ENCODE results near the gene SV2B. TPM values are rescaled to one million over a fixed set of nuclear protein-coding genes. Genes with fewer than 3 reads are reported as not detected.
"Not testable (repeated sequence)": the region's sequence is repeated elsewhere in the genome, so short reads cannot be mapped to it uniquely, and the experiment has no call there.

Gene SV2B, protein sequence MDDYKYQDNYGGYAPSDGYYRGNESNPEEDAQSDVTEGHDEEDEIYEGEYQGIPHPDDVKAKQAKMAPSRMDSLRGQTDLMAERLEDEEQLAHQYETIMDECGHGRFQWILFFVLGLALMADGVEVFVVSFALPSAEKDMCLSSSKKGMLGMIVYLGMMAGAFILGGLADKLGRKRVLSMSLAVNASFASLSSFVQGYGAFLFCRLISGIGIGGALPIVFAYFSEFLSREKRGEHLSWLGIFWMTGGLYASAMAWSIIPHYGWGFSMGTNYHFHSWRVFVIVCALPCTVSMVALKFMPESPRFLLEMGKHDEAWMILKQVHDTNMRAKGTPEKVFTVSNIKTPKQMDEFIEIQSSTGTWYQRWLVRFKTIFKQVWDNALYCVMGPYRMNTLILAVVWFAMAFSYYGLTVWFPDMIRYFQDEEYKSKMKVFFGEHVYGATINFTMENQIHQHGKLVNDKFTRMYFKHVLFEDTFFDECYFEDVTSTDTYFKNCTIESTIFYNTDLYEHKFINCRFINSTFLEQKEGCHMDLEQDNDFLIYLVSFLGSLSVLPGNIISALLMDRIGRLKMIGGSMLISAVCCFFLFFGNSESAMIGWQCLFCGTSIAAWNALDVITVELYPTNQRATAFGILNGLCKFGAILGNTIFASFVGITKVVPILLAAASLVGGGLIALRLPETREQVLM
- total RNA-seq (2014; rRNA removed; shearing (Covaris generic)): not detected in 2 replicates

DNA sequence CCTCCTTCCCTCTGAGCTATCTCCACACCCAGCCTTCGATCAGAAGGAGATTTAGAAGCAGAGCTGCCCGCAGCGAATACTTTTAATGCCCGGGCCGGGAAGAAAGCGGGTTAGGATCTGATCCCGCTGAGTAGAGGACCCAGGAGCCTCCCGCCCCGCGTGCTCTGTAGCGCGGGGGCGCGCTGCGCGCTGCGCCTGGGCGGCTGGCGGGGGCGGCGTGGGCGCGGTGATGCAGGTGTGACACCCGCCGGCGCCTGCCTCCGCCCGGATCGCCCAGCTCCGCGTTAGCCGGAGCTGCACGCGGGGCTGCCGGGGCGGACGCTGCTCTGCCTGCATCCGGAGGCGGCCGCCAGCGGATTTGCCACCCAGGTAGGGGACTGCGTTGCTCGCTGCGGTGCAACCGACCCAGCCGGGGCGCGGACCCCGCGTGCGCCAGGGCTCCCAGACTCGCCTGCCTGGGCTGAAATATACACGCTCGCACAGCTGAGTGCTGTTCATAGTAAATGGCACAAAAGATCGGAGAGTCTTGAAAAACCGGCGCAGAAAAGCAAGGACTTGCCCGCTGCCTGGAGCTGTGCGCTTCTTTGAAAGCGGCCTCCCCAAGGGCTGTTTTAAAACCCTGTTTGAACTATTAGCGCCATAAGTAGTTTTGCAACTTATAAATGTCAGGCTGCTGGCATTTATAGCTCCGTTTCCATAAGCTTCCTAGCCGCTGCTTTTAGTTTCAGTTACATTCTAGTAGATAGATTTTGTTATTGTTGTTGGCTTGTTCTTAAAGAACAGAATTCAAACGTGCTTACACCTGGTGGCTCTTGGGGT lies at the start of gene SV2B:
TSS of gene SV2B (plus strand) at position 263 of the 819 bp plus-strand sequence. CDS start 126,007 bp downstream, outside the sequence.
- no peak for DNase-seq (ENCODE audit: low spot score)

DNA sequence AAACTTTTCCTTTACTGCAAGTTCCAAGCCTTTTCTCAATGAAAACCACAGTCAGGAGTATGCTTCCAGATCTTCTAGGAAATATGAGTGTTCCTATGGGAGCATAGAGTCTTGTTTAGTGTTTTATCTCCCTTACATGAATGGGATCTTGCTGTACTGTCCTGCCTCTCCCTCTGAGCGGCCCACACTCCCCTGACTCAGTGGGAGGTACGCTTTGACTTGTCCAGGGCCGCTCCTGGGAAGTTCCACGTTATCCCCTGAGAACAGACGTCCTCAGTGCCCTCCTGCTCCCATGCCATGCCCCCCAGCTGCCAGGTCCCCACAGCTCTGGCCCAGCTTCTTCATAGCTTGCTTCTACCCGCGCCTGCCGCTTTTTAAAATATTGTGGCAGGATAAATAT lies 48.8 kb upstream of the SV2B start:
- DNase-seq (ENCODE audit: low spot score): no peak

DNA sequence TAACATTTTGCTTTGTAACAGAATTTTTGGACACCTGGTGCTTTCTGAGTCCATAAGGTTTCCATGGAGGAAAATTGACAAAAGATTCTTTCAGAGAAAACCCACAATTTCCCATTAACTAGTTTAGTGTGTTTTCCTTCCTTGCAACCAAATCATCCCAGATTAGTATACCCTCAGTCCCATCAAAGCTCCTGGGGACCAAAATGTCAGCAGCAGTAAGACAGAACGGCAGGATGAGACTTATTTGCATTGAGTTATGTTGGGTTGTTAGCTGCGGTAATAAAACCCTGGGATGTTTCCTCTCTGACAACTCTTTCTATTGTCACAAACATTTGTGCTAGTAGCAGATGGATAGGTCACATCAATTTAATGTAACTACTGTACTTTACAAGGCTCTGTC lies 45.2 kb upstream of the SV2B start:
- DNase-seq (ENCODE audit: low spot score): no peak

DNA sequence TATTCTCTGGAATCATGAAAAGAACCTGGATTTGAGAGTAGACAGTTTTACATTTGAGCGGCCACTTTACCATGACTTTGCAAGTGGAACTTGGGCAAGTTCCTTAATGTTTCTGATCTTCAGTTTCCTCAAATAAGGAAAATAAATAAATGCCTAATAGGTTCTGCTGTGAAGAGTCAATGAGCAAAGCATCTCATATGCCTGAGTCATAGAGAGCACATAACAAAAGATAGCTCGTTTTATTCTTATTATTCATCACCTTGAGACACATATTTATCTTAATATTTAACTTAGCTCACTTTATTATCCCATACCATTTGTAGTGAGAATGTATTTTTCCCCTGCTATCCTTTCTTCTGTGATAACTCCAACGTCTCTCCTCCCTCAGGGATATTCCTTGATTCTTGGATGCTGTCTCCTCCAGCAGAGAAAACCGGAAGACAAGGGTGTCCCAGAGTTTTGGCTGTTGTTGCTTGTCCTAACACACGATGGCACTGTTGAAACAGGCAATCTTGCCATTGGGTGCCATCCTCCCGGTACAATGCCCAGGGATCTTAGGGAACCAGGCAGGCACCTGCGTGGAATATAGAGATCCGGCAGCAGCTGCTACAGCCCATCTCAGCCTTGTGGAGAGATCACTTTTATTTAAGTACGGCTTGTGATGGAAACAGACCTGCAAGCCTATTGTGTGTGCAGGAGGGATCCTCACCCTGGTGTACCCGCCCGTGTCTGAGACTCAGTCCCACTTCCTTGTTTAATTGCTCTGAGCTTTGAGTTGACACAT lies 44.3 kb upstream of the SV2B start:
- DNase-seq (ENCODE audit: low spot score): peak; percentile 73

DNA sequence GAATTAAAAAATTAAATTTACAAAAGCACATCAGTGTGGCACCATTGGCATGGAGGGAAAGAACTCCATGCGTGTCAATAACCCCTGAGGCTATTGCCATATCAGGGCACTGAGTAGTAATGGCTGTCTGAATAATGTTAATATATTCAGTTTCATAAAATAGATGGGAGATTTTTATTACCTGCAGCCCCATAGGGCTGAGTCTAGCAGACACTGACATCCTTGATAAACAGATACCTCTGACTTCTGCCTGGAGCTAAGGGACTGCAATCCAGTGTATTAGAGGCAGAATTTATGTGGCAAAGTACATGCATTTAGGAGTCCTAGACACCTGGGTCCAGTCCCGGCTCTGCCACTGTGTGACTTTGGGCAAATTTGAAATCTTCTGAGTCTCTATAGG lies 38.8 kb upstream of the SV2B start:
- DNase-seq (ENCODE audit: low spot score): no peak

DNA sequence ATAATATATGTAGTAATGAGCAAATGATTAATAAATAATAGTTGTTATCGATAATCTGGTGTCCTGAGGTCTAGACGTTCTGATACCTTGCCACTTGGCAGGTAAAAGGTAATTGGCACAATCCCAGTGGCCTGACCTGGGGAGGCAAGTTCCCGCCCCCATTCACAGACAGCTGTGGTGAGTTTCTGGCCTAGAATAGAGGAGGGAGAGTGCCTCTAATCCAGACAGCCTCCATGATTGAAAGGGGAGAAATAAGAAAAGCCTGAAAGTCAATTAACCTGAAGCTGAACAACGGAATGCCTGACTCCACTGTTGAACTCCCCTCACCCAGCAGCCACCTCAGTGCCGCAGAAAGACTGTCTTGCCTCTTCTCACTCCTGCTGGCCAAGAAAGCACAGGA lies 38.1 kb upstream of the SV2B start:
- DNase-seq (ENCODE audit: low spot score): no peak

DNA sequence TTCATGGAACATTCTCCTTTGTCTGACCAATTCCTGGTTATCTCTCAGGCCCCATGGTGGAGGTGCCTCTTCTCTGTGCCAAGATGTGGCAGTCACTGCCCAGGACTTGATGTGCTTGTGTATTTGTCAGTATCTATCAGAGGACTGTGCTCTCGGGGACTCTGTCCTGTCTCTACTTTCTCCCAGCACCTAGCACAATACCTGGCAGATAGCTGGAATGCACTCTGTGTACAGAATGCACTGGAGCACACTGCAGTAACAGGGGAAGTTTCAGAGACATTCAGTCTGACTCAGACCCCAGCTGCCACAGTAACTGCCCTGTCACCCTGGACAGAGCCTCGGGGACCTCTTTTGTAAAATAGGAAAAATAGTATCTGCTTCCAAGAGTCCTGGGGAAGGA lies 34.6 kb upstream of the SV2B start:
- no peak for DNase-seq (ENCODE audit: low spot score)

DNA sequence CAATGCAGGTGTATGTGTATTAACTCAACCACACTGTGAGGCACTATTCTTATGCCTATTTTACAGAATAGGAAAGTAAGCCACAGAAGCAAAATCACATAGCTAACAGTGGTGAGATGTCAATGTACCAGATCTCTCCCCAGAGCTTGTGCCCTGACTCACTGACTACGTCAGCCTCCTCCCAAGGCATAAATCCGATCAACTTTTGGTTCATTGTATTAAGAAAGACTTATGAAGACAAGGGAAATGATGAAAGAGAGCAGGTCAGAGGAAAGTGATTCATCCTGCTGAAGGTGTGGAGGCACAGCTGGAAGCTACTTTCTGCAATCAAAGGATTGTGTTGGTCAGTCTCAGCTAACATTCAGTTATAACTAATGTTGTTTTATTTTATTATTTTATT lies 33.0 kb upstream of the SV2B start:
- DNase-seq (ENCODE audit: low spot score): peak; percentile 11

DNA sequence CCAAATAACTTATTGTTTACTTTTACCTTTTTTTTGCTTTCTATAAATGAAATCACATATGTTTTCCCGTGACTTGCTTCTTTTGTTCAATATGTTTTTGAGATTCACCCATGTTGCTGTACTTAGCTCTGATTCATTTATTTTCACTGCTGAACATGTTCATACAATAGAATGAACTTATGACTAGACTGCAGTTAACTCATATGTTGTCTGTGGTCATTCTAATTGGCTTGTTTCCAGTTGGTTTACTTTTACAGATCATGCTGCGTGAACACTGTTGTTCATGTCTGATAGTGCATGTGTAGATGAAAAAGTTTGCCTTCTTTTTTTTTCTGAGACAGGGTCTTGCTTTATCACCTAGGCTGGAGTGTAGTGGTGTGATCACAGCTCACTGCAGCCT lies 31.6 kb upstream of the SV2B start:
- no peak for DNase-seq (ENCODE audit: low spot score)

DNA sequence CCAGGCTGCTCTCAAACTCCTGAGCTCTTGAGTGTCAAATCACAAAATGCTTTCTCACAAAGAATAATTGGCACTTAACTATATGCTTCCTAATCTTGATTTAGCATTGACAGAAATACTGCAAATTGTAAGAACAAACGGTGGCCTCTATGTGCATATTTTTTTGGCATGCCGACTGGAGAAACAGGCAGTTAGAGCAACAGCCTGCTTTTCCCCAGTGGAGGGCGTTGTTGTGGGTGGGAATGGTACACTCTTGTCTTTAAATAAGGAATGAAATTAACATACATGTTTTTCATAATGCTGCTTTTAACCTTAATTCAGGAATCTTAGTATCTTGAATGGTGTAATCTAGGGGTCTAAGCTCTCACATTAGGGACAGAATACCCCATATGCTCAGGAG lies 31.1 kb upstream of the SV2B start:
- no peak for DNase-seq (ENCODE audit: low spot score)

DNA sequence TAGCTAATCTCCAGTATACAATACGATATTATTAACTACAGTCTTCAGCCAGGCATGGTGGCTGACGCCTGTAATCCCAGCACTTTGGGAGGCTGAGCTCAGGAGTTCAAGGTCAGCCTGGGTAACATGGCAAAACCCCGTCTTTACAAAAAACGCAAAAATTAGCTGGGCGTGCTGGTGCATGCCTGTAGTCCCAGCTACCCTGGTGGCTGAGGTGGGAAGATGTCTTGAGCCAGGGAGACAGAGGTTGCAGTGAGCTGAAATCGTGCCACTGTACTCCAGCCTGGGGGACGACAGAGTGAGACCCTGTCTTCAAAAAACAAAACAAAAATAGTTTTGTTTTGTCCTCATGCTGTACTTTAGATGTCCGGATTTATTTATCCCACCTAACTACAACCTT lies 29.2 kb upstream of the SV2B start:
- no peak for DNase-seq (ENCODE audit: low spot score)

DNA sequence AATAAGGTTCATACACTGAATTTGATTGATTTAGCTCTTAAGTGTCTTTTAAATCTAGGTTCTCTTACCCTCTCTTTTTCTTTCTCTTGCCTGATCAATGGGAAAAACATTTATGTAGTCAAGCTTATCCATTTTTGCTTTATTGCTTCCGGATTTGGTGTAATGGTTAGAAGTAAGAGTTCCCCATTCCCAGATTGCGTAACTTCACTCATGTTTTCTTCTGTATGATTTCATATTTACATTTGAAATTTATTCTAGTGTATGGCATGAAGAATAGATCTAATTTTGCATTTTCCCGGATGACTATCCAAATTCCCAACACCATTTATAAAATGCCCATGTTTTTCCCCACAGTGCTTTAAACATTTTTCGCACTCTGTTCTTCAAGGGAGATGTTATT lies 27.9 kb upstream of the SV2B start:
- DNase-seq (ENCODE audit: low spot score): no peak

DNA sequence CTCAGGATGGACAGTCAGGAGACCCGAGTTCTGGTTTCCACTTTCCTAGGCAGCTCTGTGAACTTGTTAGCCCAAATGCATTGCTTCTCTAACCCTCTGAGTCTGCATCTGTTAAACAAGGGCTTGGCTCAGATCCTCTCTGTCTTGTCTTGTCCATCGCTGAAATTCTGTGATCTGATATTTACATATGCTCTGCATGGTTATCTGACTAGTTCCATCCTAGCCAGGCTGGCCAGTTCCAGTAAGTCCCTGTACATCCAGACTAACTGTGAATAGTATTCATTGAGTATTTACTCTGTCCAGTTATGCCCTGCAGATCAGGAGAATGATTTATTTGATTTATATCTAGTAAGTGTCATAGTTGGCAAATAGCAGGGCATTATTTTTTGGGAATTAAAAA lies 27.0 kb upstream of the SV2B start:
- no peak for DNase-seq (ENCODE audit: low spot score)

DNA sequence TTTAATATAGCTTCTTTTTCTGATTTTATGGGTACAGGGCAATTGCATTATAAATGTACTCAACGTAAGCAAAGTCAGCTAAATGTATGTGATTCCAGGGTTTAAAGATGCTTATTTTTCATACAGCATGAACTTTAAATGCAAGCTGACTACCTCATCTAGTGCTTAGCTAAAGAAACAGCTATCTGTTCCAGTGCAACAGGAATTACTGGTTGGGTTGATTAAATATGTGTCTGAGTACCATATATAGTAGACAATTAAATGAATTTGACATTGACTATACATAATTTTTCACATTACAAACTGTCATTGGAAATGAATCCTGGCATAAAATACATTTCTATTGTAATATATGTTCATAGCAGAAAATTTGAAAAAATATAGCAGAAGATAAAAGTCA lies 26.3 kb upstream of the SV2B start:
- DNase-seq (ENCODE audit: low spot score): no peak

DNA sequence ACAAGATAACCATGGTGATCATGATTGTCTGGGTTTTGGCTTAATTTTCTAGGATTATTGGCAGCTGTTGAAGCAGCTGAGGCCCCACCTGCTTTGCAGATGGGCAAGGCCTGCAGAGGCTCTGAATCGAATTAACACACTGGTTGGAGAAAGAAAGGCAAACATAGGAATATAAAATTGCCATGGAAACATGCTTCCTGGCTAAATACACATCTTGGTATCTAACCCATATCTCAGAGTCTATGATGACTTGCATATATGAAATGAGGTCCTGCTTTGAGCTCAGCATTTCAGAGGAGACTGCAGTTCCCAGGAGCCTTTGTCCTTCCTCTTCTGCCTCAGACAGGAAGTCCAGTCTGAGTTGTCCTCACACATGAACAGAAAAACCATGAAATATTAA lies 24.3 kb upstream of the SV2B start:
- DNase-seq (ENCODE audit: low spot score): no peak

DNA sequence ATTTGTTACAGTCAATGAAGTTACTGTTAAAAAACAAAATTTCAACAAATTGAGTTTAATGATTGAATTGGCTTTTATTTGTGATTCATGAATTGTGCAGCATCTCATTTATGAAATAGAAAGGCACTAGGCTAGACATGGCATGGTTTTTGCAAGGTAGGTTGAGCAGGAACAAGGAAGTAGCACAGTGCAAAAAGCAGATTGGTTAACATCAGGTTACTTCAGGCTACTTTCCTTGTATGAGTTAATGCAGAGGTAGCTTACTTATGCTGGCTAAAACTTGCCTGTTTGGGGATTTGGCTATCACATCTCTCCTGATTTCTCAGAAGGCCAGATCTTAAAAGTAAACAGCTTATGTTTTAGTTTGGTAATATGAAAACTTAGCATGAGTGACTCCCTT lies 23.0 kb upstream of the SV2B start:
- no peak for DNase-seq (ENCODE audit: low spot score)

DNA sequence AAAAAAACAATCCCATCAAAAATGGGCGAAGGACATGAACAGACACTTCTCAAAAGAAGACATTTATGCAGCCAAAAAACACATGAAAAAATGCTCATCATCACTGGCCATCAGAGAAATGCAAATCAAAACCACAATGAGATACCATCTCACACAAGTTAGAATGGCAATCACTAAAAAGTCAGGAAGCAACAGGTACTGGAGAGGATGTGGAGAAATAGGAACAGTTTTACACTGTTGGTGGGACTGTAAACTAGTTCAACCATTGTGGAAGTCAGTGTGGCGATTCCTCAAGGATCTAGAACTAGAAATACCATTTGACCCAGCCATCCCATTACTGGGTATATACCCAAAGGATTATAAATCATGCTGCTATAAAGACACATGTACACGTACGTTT lies 6.2 kb upstream of the SV2B start:
- DNase-seq (ENCODE audit: low spot score): not testable (repeated sequence)

DNA sequence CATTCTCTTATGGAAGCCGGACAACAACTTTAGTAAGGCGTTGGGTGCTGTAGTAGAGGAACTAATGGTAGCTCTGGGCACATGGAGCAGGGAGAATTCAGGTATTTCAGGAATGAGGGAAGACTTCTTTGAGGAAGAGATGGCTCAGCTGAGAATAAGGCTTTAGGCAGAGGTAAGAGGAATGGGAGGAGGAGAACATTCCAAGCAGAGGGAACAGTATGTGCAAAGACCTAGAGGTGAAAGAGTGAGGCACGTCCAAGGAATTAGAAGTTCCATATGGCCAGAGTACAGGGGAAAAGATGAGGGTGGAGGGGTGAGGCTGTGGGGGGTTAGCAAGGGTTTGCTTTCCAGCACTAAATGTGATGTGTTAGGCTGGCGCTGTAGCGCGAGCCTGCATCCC lies 1.6 kb upstream of the SV2B start:
- no peak for DNase-seq (ENCODE audit: low spot score)

DNA sequence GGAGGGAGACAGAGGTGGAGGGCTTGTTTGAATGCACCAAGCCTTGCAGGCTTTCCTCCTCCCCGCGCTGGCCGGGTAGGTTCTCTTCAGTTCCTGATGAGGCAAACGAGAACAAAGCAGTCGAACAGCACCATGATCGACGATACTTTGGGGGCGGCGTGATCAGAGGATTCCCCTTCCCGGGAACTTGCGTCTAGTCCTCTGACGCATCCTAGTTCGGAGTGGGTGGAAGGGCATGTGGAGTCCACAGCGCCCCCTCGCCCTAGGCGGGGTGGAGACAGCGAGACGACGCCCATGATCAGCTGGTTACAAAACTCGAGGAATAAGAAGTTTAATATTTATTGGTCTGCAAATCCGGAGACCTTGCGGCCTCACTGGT lies 452 bp upstream of the SV2B start:
- no peak for DNase-seq (ENCODE audit: low spot score)

DNA sequence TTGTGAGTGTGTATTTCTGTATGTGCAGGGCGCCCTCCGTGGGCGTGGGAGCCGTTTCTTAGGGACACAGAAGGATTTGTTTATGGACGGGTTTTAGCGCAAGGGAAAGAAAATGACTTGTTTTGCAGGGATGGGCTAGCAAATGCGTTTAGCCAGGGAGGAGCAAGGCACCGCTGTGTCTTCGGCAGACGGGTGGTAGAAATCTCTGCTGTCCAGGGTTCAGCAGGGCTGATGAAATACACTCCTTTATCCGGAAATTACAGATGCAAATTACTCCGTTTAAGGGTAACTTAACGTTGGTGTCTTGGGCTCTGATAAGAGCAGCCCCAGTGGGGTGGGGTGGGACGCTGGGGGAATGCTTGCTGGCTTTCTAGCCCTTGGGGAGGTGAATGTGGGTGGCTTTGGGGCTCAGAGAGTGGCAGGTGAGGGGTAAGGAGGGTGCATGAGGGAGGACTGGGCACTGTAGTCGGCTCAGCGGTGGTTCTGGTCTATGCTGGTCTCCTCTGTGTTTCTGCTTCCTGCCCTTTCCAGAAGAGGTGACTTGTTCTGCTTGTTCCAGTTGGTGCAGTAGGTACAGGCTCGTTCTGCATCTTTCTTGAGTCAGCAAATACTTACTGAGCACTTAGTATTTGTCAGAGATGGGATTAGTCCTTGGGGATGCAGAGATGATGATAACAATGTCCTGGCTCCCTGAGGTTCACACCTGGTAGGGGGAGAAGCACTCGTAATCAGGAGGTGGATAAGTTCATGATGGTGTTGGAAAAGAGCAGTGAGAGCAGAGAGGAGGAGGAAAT lies 954 bp downstream of the SV2B start:
- no peak for DNase-seq (ENCODE audit: low spot score)

DNA sequence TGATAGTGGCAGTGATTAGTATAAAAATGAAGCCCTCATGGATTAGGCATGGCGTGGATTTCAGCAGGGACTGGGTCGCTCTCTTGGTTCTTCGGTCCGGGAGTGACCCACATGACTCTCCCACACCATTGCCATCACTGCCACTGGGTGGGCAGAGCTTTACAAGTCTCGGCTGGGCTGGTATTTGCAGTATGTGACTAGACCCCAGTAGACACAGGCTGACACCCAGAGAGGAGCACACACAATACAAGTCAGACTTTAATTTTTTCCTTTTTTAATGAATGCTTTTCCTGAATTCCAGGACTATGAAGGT lies 1.5 kb downstream of the SV2B start:
- no peak for DNase-seq (ENCODE audit: low spot score)
